OCI-LY3 (cell line): ENCODE data around the gene NRF1.

Experiments
- CTCF ChIP-seq: fragments of 200-600, 300-600 bp; sonication (generic); IDR thresholded peaks from 2 replicates; pipeline ENCODE4 v1.5.1; 2014; ENCODE audit warnings: antibody characterized with exemption, low read length, low read depth
- EZH2phosphoT487 ChIP-seq: fragments of 200-600 bp; shearing (Covaris generic); IDR thresholded peaks from 2 replicates; pipeline ENCODE4 v1.6.1; 2018; ENCODE audit warnings: antibody characterized with exemption, mixed run types, low read depth

GRCh38 chr7:129665013-129665401, 53.5 kb downstream of the NRF1 start:
- no peak for TF ChIP-seq CTCF
- no peak for TF ChIP-seq EZH2phosphoT487
